Astrocyte of the spinal cord (primary cell): ENCODE measurements around the gene IFT43.

Experiments used
- DNase-seq: peaks from one replicate; pipeline ENCODE4 v3.0.0; 2011; ENCODE audit warnings: low read depth, low spot score
- H3K4me3 ChIP-seq: 2 replicates; pipeline ENCODE4 v1.5.1; 2011; ENCODE audit warnings: low read depth, mild to moderate bottlenecking, low read length, moderate library complexity
- in situ Hi-C: cut with HindIII; loops from 2 replicates; pipeline ENCODE4 v1.10.0; 2017; ENCODE audit warnings: low sequenced_read_pairs
- TF ChIP-seq, protein P1 (sequence below): IDR thresholded peaks from 2 replicates; pipeline ENCODE4 v1.5.1; 2012; ENCODE audit warnings: low read depth, mild to moderate bottlenecking, low read length, inconsistent platforms

IFT43 gene

DNA sequence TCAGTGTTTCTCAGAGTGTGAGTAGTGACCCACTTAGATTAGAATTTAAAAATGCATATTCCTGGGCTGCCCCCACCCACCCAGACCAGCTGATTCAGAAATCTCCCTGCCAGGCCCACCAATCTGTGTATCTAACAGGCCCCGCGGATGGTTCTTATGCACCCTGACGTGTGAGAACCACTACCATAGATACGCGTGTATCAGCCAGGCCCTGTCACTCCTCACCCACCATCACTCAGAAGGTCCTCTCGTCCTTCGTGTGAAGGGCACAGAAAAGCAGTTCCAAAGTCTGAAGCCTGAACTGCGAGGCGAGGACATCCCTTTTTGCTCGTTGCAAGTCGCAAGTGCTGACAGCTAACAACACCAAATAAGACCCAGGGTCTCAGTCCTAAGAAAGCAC lies 72.4 kb downstream of the IFT43 start:
- no peak overlapping the region for H3K4me3 ChIP-seq
- no peak for DNase-seq
- TF ChIP-seq, protein P1, sequence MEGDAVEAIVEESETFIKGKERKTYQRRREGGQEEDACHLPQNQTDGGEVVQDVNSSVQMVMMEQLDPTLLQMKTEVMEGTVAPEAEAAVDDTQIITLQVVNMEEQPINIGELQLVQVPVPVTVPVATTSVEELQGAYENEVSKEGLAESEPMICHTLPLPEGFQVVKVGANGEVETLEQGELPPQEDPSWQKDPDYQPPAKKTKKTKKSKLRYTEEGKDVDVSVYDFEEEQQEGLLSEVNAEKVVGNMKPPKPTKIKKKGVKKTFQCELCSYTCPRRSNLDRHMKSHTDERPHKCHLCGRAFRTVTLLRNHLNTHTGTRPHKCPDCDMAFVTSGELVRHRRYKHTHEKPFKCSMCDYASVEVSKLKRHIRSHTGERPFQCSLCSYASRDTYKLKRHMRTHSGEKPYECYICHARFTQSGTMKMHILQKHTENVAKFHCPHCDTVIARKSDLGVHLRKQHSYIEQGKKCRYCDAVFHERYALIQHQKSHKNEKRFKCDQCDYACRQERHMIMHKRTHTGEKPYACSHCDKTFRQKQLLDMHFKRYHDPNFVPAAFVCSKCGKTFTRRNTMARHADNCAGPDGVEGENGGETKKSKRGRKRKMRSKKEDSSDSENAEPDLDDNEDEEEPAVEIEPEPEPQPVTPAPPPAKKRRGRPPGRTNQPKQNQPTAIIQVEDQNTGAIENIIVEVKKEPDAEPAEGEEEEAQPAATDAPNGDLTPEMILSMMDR: no peak
- in situ Hi-C loops: no loop called here

DNA sequence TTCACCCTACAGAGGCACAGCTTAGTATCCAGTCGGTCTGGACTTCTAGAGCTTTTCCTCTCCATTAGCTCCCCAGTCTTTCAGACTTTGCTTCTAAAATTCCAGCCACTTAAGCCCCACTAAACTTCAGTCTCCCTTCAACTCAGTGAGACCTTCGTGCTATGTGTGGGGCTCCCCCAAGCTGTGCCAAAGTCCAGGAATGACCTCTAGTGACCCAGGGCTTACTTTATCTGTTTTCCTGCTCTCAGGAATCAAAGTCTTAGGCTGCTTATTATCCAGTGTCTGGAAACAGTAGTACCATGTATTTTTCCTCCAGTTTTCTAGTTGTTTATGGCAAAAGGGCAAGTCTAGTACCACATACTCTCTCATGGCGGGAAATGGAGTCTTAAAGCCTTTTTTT lies 77.8 kb downstream of the IFT43 start:
- TF ChIP-seq, protein P1: no peak
- DNase-seq: no peak
- H3K4me3 ChIP-seq: no peak overlapping the region
- in situ Hi-C loops: no loop called here

DNA sequence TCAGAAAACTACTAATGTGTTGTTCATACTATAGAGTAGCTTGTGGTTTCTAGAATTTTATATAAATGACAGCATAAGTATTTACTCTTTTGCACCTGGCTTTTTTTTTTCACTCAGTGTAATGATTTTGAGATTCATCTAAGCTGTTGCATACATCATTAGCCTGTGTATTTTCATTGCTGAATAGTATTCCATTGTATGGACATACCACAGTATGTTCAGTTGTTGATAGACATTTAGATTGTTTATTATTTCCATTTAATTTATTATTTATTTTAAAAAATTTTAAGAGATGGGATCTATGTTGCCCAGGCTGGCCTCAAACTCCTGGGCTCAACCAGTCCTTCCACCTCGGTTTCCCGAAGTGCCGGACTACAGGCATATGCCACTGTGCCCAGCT lies 80.0 kb downstream of the IFT43 start:
- H3K4me3 ChIP-seq: no peak overlapping the region
- TF ChIP-seq, protein P1: no peak
- DNase-seq: no peak
- in situ Hi-C loops: no loop called here

DNA sequence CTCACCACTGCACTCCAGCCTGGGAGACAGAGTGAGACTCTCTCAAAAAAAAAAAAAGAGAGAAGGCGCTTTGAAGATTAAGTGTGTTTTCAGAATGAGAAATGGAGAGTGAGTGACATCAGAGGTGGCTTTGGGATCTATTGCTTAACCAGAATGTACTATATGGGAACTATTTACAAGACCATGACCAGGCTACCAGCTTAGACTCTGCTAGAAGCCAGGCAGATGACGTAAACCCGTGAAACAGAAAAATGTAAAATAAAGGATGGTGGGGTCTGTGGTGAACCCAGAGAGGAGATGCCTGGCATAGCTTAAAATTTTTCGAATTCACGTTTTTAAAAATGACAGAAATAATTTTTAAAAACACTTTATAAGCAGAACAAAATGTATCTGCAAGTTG lies 82.0 kb downstream of the IFT43 start:
- TF ChIP-seq, protein P1: no peak
- H3K4me3 ChIP-seq: no peak overlapping the region
- no peak for DNase-seq
- in situ Hi-C loops: no loop called here

DNA sequence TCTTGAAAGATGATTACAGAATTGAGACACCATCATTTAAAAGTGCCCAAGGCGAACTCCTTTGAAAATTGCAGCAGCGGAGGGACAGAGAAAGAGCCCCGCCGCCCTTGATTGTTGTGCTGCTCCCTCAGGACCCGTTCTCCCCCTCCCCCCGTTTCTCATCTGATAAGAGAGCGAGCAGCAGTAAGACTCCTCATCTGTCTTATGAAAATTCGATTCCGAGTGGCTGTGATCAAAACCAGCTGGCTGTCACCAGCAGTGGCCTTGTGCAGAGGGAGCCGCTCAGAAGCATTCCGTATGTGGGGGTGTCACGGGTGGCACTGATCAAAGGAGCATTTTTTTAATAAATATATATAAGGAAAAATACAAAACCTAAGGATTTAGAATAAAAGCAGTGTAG lies 88.2 kb downstream of the IFT43 start:
- in situ Hi-C loops: no loop called here
- no peak for DNase-seq
- H3K4me3 ChIP-seq: no peak overlapping the region
- TF ChIP-seq, protein P1: no peak

DNA sequence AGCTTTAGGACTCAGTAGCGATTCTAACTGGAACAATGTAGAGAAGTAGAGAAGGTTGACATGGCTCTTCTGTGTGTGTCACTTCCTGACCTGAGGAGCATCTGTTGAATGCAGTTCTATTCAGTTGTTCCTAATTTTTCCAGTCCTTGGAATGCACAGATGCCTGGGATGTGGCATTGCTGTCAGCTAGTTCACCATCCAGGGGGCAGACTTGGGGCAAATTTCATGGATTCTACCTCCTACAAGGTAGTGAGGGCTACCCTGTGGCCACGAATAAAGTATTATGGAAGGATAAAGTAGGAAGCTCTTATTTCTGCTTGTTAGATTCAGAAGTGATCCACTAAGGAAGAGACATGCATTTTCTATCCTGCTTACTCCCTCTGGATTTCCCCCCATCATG lies 91.8 kb downstream of the IFT43 start:
- H3K4me3 ChIP-seq: no peak overlapping the region
- no peak for DNase-seq
- TF ChIP-seq, protein P1: no peak
- in situ Hi-C loops: no loop called here

DNA sequence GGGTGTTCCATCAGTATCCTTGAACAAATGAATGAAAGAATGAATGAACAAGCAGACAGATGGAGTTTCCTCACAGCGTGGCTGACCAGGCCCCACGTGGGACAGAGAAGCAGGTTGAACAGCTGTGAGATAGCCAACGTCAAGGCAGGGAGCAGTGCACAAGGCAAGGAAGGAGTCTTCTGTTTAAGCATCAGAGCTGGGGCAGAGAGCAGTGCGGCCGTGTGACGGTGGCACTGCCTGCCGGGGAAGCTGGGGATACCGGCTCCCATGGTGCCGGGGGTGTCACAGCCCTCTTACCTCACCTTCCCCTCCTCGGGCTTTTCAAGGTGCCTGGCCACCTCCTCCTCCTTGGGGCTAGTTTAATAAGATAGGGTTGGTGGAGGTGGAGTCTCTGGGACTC lies 92.9 kb downstream of the IFT43 start:
- DNase-seq: no peak
- no peak overlapping the region for H3K4me3 ChIP-seq
- TF ChIP-seq, protein P1: no peak
- in situ Hi-C loops: no loop called here
